Stimulated activated CD8-positive, alpha-beta memory T cell treated with anti-CD3 and anti-CD28 coated beads, Interleukin-2, amount 100 ng/mL, for 48 hours (primary cell): ENCODE data around the gene MCM5.
A peak's percentile ranks its signal among the peaks of the same experiment; 100 is the strongest.
"Not testable (repeated sequence)": the region's sequence is repeated elsewhere in the genome, so short reads cannot be mapped to it uniquely, and the experiment has no call there.

Experiments
- DNase-seq, 2 donors: peaks; one replicate each; pipeline ENCODE4 v3.0.0-alpha.2; 2020; ENCODE audit warnings: low read depth in 2 of 2

The MCM5 gene

GRCh38 chr22:35432228-35432905 is 32.4 kb downstream of the MCM5 start:
- no peak for DNase-seq

DNA sequence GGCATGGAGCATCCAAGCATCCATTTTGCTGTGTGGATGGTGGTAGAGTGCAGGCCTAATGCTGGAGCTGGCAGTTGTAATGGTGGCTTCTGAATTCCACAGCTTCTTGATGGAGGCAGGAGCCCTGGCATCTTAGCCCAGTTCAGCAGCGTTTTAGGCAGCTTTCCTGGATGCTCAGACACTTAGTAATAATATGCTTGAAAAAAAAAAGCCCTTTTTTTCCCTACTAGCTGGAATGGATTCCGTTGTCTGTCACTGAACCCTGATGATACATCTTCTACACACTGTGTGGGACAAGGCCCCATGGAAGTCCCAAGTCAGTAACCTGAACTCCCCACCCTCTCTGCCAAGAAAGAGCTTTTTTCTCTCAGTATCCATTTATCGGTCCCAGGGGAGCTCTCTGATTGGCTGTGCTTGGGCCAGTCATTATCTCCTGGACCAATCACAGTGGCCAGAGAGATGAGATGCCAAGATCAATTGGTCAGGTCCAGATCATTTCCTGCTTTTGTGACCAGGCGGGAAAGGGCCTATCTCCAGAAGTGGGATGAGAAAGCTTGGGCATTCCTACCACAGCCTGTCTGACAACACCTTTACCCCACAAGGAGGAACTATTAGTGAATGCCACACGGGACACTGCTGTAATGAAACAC is 34.2 kb downstream of the MCM5 start:
- DNase-seq = no peak

DNA sequence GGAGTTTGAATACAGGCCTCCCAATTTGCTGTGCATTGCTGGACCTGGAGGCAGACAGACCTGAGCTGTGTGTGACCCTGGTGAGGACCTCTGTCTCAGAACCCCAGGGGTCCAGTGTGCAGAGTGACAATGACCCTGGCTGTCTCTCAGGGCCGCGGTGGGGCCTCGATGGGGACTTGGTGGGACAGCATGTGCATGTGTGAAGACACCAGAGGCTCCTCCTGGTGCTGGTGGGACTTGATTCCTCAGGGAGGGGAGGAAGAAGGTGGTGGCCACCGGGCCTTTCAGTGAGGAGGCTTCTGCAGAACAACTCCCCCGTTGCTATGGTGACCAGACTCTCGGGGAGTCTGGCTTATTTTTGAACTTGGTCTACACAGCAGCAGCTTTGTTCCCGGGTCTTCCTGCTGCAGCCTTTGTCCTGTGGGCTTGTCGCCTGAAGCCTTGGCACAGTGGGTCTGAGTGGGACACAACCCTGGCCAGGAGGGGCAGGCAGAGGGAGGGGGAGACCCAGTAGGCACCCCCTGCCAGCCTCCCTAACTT is 35.3 kb downstream of the MCM5 start:
- DNase-seq = no peak

DNA sequence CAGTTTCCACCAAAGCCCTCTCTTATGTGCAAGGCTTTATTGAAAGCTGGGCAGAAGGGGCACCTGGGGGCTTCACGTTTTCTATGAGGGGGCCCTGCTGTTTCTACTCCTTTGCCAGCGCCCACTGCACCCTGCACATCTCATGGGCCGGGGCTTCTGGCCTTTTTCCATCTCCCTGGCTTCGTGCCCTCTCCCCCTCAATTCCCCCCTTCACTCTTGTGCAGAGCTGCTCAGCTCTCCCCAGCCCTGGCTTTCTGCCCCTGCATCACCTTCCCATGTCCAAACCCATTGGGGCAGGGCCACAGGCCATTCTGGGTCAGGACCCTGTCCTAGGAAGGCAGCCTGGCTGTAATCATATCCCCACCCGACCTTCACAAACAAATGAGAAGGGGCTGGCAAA is 36.5 kb downstream of the MCM5 start:
- DNase-seq = no peak

DNA sequence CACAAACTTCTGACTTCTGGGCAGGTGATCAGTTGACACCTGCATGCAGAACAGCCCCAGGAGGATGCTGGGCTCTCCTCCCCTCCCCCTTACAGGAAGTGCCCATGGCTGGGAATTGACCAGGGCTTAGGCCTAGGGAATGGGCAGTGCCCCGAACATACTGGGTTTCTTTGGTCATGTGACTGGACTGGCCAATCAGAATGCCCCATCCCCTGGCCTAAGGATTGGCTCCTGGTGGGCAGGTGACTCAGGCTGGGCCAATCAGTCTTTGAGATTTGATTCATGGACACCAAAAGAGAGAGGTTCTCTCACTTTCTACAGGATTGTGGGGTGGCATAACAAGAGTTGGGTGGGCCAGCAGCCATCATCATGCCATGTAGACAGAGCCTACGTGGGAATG is 37.1 kb downstream of the MCM5 start:
- DNase-seq = peak in 1 of 2 donors; percentile 12

- not testable (repeated sequence) for DNase-seq
These were observed 38.9 kb downstream of the MCM5 start for GRCh38 chr22:35438673-35439364.

DNA sequence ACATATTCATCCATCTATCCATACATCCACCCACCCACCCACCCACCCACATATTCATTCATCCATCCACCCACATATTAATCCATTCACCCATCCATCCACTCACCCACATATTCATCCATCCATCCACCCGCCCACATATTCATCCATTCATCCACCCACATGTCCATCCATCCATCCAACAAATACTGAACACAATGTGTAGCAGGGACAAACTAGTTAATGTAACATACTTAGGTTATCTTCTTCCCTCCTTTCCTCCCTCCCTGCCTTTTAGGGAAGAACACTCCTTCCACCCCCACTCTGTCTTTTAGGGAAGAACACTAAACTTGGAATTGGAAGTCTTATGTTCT is 39.4 kb downstream of the MCM5 start:
- no peak for DNase-seq

GRCh38 chr22:35440129-35440528 is 40.2 kb downstream of the MCM5 start:
- DNase-seq = no peak

GRCh38 chr22:35441489-35442100 is 41.7 kb downstream of the MCM5 start:
- DNase-seq = no peak

DNA sequence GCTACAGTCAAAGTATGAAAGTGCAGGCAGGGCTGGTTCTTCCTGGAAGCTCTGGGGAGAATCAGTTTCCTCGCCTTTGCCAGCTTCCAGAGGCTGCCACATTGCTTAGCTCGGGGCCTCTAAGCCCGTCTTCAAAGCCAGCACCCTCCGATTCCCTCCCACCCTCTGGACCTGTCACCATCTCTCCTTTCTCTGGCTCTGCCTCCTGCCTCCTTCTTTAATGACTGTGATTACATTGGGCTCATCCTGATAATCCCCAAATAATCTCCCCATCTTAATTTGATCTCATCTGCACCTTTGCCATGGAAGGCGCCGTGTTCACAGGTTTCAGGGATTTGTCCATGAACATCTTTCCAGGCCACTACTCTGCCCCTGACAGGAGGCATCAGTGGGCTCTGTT is 42.5 kb downstream of the MCM5 start:
- no peak for DNase-seq

DNA sequence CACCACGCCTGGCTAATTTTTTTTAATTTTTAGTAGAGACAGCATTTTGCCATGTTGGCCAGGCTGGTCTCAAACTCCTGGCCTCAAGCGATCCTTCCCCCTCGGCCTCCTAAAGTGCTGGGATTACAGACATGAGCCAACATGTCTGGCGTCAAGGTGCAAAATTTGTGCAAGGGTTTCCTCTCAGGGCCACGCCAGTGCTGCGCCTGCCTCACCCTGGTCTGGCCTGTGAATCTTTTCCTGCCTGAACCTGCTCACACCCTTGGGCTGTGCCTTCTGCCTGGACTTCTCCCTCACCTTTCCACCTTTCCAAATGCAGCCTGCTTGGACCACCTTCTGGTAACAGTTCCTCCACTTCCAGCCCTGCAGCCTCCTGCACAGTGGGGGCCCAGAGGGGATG is 43.4 kb downstream of the MCM5 start:
- DNase-seq = no peak

GRCh38 chr22:35443790-35444684 is 44.1 kb downstream of the MCM5 start:
- no peak for DNase-seq

GRCh38 chr22:35444685-35445399 is 44.9 kb downstream of the MCM5 start:
- DNase-seq = no peak

GRCh38 chr22:35445933-35446332 is 46.0 kb downstream of the MCM5 start:
- no peak for DNase-seq

DNA sequence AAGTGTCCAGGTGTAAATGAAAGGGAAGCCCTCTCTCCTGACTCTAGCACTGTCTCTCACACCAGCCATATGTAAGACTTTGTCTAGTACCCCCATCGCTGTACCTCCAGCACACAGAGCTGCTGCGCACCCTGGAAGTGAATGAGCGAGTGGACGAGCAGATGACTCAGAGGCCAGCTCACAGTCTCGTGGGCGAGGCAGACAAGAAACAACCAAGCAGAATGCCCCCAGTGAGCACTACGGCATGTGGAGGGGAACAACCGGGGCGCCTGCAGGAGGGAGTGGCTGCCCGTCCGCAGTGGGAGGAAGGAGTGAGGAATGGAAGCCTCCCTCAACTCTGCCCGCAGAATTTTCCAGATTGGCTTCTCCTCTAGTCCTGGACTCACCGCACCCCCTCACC is 46.4 kb downstream of the MCM5 start:
- peak in 1 of 2 donors; percentile 3 for DNase-seq

- no peak for DNase-seq
These were observed 48.6 kb downstream of the MCM5 start for GRCh38 chr22:35448523-35448922.

- DNase-seq = no peak
These were observed 50.1 kb downstream of the MCM5 start for GRCh38 chr22:35449829-35450689.

GRCh38 chr22:35450824-35451569 is 51.1 kb downstream of the MCM5 start:
- no peak for DNase-seq

DNA sequence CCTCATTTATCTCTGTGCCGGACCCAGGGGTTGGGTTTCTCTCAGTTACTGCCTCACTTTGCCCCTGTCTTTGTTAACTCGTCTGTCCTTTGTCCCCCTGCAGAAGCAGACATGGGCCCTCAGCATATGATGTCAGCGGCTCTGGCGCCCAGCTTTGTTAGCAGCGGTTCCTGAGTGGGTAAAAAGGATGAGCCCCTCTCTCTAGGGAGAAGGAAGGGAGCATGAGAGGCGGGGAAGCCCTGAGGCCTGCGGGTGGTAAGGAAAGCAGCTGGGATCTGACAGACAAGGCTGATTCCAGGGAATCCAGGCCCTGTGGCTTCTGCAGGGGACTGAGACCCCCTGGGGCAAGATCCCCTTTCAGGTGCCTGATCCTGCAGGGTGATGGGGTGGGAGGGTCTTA is 51.7 kb downstream of the MCM5 start:
- no peak for DNase-seq
